HEK293 (cell line): ENCODE results near the gene KRTDAP.

Experiments used
- CTCF ChIA-PET: fragments of 350-600 bp; formaldehyde crosslinking; extraction: SDS; loops from one replicate; lab custom pipeline; 2021; ENCODE audit warnings: antibody characterized with exemption; lab: Yijun Ruan, JAX
- POLR2A ChIA-PET: fragments of 300-600 bp; formaldehyde crosslinking; extraction: SDS; loops from one replicate; lab custom pipeline; 2020; ENCODE audit warnings: antibody characterized with exemption, inconsistent platforms; lab: Yijun Ruan, JAX
- H3K27ac ChIP-seq: fragments of 200-500 bp; sonication (Bioruptor generic); 2 replicates; pipeline ENCODE4 v1.5.1; 2014; ENCODE audit warnings: low read depth, low read length, control low read depth, inconsistent platforms; ENCODE audit errors: extremely low read depth
- H3K36me3 ChIP-seq, 2 experiments: fragments of 200-500 bp in 1 of 2; sonication (Bioruptor generic) in 1 of 2; 1 replicate in 1 of 2; 2 replicates in 1 of 2; pipeline ENCODE4 v1.5.1; 2014 to 2017; ENCODE audit warnings: inconsistent platforms in 2 of 2, low read length in 2 of 2; ENCODE audit not compliant: control insufficient read depth in 2 of 2, insufficient read depth in 1 of 2
- H3K4me1 ChIP-seq: fragments of 200-500 bp; sonication (Bioruptor generic); 2 replicates; pipeline ENCODE4 v1.5.1; 2014; ENCODE audit warnings: mild to moderate bottlenecking, low read length, inconsistent platforms; ENCODE audit not compliant: control insufficient read depth, insufficient read depth
- H3K4me3 ChIP-seq: 2 replicates; pipeline ENCODE4 v1.5.1; 2011; ENCODE audit warnings: low read depth, mild to moderate bottlenecking, control low read depth, low read length, moderate library complexity
- H3K9me3 ChIP-seq: fragments of 200-500 bp; sonication (Bioruptor generic); 2 replicates; pipeline ENCODE4 v1.5.1; 2014; ENCODE audit warnings: low read depth, low read length, inconsistent platforms; ENCODE audit not compliant: control insufficient read depth, insufficient read depth
- GLIS1 ChIP-seq: fragments of 450-650 bp; formaldehyde crosslinking; IDR thresholded peaks from 2 replicates; pipeline ENCODE4 v1.5.1; 2016; ENCODE audit warnings: missing biosample characterization, missing genetic modification characterization
- HOXC10 ChIP-seq: sonication (generic); formaldehyde crosslinking; IDR thresholded peaks from 2 replicates; pipeline ENCODE4 v1.8.1; 2023; ENCODE audit warnings: mild to moderate bottlenecking, missing genetic modification reagents
- REPIN1 ChIP-seq: fragments of 450-650 bp; formaldehyde crosslinking; IDR thresholded peaks from 2 replicates; pipeline ENCODE4 v1.5.1; 2017; ENCODE audit warnings: missing biosample characterization, missing genetic modification characterization, low read depth
- SCRT1 ChIP-seq: fragments of 450-650 bp; formaldehyde crosslinking; IDR thresholded peaks from 2 replicates; pipeline ENCODE4 v1.5.1; 2016; ENCODE audit warnings: missing biosample characterization, missing genetic modification characterization, borderline replicate concordance
- SETDB1 ChIP-seq: IDR thresholded peaks from one replicate; pipeline ENCODE4 v1.6.1; 2017; ENCODE audit warnings: mild to moderate bottlenecking, low read length, moderate library complexity, mixed read lengths; ENCODE audit not compliant: insufficient read length
- SP2 ChIP-seq: fragments of 450-650 bp; formaldehyde crosslinking; IDR thresholded peaks from 2 replicates; pipeline ENCODE4 v1.5.1; 2016; ENCODE audit warnings: missing biosample characterization, missing genetic modification characterization
- ZBTB17 ChIP-seq: fragments of 450-650 bp; formaldehyde crosslinking; IDR thresholded peaks from 2 replicates; pipeline ENCODE4 v1.5.1; 2016; ENCODE audit warnings: missing biosample characterization, missing genetic modification characterization
- ZBTB20 ChIP-seq: fragments of 450-650 bp; formaldehyde crosslinking; IDR thresholded peaks from 2 replicates; pipeline ENCODE4 v1.5.1; 2016; ENCODE audit warnings: missing biosample characterization, missing genetic modification characterization
- ZBTB21 ChIP-seq: fragments of 450-650 bp; formaldehyde crosslinking; IDR thresholded peaks from 2 replicates; pipeline ENCODE4 v1.5.1; 2017; ENCODE audit warnings: missing biosample characterization, missing genetic modification characterization
- ZNF223 ChIP-seq: fragments of 450-650 bp; formaldehyde crosslinking; IDR thresholded peaks from 2 replicates; pipeline ENCODE4 v1.5.1; 2016; ENCODE audit warnings: missing biosample characterization, missing genetic modification characterization
- ZNF274 ChIP-seq, 2 experiments: fragments of 200-500 bp in 1 of 2; fragments of 450-650 bp in 1 of 2; sonication (Bioruptor generic) in 1 of 2; formaldehyde crosslinking in 1 of 2; IDR thresholded peaks; 2 replicates each; pipeline versions ENCODE4 v1.5.1 to v1.6.1; 2014 to 2016; ENCODE audit warnings: borderline replicate concordance in 1 of 2, inconsistent platforms in 1 of 2, low read length in 1 of 2, missing biosample characterization in 1 of 2, missing genetic modification characterization in 1 of 2
- ZNF335 ChIP-seq: fragments of 450-650 bp; formaldehyde crosslinking; conservative IDR thresholded peaks from 2 replicates; pipeline ENCODE4 v1.5.1; 2016; ENCODE audit warnings: missing biosample characterization, missing genetic modification characterization
- ZNF394 ChIP-seq: fragments of 450-650 bp; formaldehyde crosslinking; IDR thresholded peaks from 2 replicates; pipeline ENCODE4 v1.5.1; 2016; ENCODE audit warnings: missing biosample characterization, missing genetic modification characterization, mild to moderate bottlenecking, moderate library complexity, borderline replicate concordance
- ZNF600 ChIP-seq: fragments of 450-650 bp; formaldehyde crosslinking; IDR thresholded peaks from 2 replicates; pipeline ENCODE4 v1.5.1; 2016; ENCODE audit warnings: missing biosample characterization, missing genetic modification characterization
- ZNF654 ChIP-seq: fragments of 450-650 bp; formaldehyde crosslinking; IDR thresholded peaks from 2 replicates; pipeline ENCODE4 v1.5.1; 2016; ENCODE audit warnings: low read depth, missing biosample characterization, missing genetic modification characterization
- ZNF843 ChIP-seq: fragments of 450-650 bp; formaldehyde crosslinking; IDR thresholded peaks from 2 replicates; pipeline ENCODE4 v1.5.1; 2016; ENCODE audit warnings: missing biosample characterization, missing genetic modification characterization
- ZSCAN23 ChIP-seq: fragments of 450-650 bp; formaldehyde crosslinking; IDR thresholded peaks from 2 replicates; pipeline ENCODE4 v1.5.1; 2016; ENCODE audit warnings: missing biosample characterization, missing genetic modification characterization
- TF ChIP-seq, protein P1 (sequence below): fragments of 450-650 bp; formaldehyde crosslinking; IDR thresholded peaks from 2 replicates; pipeline ENCODE4 v1.5.1; 2016; ENCODE audit warnings: missing biosample characterization, missing genetic modification characterization
- TF ChIP-seq, protein P2 (sequence below): fragments of 450-650 bp; formaldehyde crosslinking; IDR thresholded peaks from 2 replicates; pipeline ENCODE4 v1.5.1; 2016; ENCODE audit warnings: missing biosample characterization, missing genetic modification characterization
- TF ChIP-seq, protein P3 (sequence below): fragments of 450-650 bp; formaldehyde crosslinking; IDR thresholded peaks from 2 replicates; pipeline ENCODE4 v1.5.1; 2017; ENCODE audit warnings: missing biosample characterization, missing genetic modification characterization
- TF ChIP-seq, protein P4 (sequence below): fragments of 450-650 bp; IDR thresholded peaks from 2 replicates; pipeline ENCODE4 v1.5.1; 2018; ENCODE audit warnings: missing biosample characterization, mild to moderate bottlenecking, missing genetic modification characterization
- TF ChIP-seq, protein P5 (sequence below): fragments of 450-650 bp; formaldehyde crosslinking; IDR thresholded peaks from 2 replicates; pipeline ENCODE4; 2016; ENCODE audit warnings: missing biosample characterization, missing genetic modification characterization
- TF ChIP-seq, protein P6 (sequence below): fragments of 450-650 bp; formaldehyde crosslinking; IDR thresholded peaks from 2 replicates; pipeline ENCODE4 v1.5.1; 2016; ENCODE audit warnings: missing biosample characterization, missing genetic modification characterization
- TF ChIP-seq, protein P7 (sequence below): fragments of 450-650 bp; formaldehyde crosslinking; IDR thresholded peaks from 2 replicates; pipeline ENCODE4 v1.5.1; 2017; ENCODE audit warnings: missing biosample characterization, missing genetic modification characterization

The KRTDAP gene

DNA sequence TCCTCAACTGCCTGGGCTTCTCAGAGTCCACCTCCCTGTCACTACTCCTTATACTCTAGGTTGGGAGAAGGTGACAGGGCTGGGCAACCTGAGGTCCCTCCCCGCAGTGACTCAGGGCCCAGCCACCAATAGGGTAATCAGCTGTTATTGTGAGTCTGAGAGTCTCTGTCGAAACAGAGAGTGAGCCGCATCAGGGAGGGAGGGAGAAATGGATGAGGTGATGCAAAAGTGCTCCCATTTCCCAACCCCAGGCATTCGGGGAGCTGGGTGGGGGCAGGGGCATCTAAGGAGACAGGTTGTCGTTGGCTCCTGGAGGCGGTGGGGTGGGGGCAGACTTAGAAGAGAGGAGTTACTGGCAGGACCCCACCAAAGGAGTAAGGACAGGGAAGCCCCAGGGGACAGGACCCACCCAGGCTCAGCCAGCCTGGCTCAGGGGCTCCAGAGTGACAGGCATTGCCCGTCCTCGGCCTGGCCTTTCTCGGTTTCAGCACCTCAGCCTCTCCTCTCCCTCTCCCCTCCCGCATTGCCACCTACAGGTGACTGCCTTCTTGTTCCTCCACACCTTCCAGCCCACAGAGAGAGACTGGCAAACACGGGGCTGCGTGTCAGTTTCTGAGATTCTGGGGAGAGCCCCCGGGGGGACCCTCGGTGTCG lies 23.5 kb upstream of the KRTDAP start, which contains the start of gene DMKN:
DMKN (minus strand) TSS at position 22 of the 654 bp plus-strand sequence. CDS start 174 bp downstream, outside the sequence.
- ChIA-PET CTCF (interaction anchor here (1.1 to 2.4 kb wide), 4 partner anchors 19 to 874 kb away, joined by 3 to 10 read pairs (median 4); no protein-coding TSS in a partner anchor), POLR2A (no interaction called here)
- H3K27ac ChIP-seq = peak within 1 kb of the TSS; percentile 9; the same call in 1 of the 2 replicates
- peaks cover 10% of the 10 kb centered on the region for H3K4me1 ChIP-seq
- H3K9me3 ChIP-seq = no peaks in the 10 kb centered on the region
- H3K4me3 ChIP-seq = no peak within 1 kb of the TSS
- H3K36me3 ChIP-seq = peaks cover 0 to 2% of the 10 kb centered on the region in 2 experiments; a peak in 1 of 3 replicates
- no peak; the same call in 1 of the 2 replicates for TF ChIP-seq ZNF600 (tag by site-specific recombination)
- TF ChIP-seq REPIN1 (tag by site-specific recombination) = no peak
- 0 out of 2 replicates have a peak, but pooled peaks have one; percentile 1 for TF ChIP-seq ZBTB20 (tag by site-specific recombination)
- TF ChIP-seq, protein P1, sequence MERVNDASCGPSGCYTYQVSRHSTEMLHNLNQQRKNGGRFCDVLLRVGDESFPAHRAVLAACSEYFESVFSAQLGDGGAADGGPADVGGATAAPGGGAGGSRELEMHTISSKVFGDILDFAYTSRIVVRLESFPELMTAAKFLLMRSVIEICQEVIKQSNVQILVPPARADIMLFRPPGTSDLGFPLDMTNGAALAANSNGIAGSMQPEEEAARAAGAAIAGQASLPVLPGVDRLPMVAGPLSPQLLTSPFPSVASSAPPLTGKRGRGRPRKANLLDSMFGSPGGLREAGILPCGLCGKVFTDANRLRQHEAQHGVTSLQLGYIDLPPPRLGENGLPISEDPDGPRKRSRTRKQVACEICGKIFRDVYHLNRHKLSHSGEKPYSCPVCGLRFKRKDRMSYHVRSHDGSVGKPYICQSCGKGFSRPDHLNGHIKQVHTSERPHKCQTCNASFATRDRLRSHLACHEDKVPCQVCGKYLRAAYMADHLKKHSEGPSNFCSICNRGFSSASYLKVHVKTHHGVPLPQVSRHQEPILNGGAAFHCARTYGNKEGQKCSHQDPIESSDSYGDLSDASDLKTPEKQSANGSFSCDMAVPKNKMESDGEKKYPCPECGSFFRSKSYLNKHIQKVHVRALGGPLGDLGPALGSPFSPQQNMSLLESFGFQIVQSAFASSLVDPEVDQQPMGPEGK (tag by site-specific recombination) = no peak
- no peak for TF ChIP-seq ZNF223 (tag by site-specific recombination)
- TF ChIP-seq GLIS1 (tag by site-specific recombination) = no peak
- TF ChIP-seq ZNF394 (tag by site-specific recombination) = no peak
- TF ChIP-seq ZNF335 (tag by site-specific recombination) = no peak
- no peak for TF ChIP-seq ZNF274 (IDR thresholded peaks at IDR 0.05; ENCODE audit: low read length)
- TF ChIP-seq ZNF274 (tag by site-specific recombination; IDR thresholded peaks at IDR 0.05; ENCODE audit: borderline replicate concordance) = no peak
- TF ChIP-seq ZBTB21 = no peak
- TF ChIP-seq, protein P2, sequence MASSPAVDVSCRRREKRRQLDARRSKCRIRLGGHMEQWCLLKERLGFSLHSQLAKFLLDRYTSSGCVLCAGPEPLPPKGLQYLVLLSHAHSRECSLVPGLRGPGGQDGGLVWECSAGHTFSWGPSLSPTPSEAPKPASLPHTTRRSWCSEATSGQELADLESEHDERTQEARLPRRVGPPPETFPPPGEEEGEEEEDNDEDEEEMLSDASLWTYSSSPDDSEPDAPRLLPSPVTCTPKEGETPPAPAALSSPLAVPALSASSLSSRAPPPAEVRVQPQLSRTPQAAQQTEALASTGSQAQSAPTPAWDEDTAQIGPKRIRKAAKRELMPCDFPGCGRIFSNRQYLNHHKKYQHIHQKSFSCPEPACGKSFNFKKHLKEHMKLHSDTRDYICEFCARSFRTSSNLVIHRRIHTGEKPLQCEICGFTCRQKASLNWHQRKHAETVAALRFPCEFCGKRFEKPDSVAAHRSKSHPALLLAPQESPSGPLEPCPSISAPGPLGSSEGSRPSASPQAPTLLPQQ = no peak
- no peak for TF ChIP-seq ZSCAN23 (tag by site-specific recombination)
- TF ChIP-seq, protein P3, sequence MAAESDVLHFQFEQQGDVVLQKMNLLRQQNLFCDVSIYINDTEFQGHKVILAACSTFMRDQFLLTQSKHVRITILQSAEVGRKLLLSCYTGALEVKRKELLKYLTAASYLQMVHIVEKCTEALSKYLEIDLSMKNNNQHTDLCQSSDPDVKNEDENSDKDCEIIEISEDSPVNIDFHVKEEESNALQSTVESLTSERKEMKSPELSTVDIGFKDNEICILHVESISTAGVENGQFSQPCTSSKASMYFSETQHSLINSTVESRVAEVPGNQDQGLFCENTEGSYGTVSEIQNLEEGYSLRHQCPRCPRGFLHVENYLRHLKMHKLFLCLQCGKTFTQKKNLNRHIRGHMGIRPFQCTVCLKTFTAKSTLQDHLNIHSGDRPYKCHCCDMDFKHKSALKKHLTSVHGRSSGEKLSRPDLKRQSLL = no peak
- peak; percentile 70 for TF ChIP-seq ZBTB17
- no peak for TF ChIP-seq ZNF843 (tag by site-specific recombination)
- TF ChIP-seq SETDB1 = no peak
- TF ChIP-seq, protein P4, sequence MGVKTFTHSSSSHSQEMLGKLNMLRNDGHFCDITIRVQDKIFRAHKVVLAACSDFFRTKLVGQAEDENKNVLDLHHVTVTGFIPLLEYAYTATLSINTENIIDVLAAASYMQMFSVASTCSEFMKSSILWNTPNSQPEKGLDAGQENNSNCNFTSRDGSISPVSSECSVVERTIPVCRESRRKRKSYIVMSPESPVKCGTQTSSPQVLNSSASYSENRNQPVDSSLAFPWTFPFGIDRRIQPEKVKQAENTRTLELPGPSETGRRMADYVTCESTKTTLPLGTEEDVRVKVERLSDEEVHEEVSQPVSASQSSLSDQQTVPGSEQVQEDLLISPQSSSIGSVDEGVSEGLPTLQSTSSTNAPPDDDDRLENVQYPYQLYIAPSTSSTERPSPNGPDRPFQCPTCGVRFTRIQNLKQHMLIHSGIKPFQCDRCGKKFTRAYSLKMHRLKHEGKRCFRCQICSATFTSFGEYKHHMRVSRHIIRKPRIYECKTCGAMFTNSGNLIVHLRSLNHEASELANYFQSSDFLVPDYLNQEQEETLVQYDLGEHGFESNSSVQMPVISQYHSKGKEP (tag by site-specific recombination) = no peak
- TF ChIP-seq SP2 (tag by site-specific recombination) = peak; percentile 46
- TF ChIP-seq HOXC10 (CRISPR knock-in tag) = no peak
- TF ChIP-seq, protein P5, sequence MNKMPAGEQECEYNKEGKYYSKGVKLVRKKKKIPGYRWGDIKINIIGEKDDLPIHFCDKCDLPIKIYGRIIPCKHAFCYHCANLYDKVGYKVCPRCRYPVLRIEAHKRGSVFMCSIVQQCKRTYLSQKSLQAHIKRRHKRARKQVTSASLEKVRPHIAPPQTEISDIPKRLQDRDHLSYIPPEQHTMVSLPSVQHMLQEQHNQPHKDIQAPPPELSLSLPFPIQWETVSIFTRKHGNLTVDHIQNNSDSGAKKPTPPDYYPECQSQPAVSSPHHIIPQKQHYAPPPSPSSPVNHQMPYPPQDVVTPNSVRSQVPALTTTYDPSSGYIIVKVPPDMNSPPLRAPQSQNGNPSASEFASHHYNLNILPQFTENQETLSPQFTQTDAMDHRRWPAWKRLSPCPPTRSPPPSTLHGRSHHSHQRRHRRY (tag by site-specific recombination) = no peak
- TF ChIP-seq, protein P6, sequence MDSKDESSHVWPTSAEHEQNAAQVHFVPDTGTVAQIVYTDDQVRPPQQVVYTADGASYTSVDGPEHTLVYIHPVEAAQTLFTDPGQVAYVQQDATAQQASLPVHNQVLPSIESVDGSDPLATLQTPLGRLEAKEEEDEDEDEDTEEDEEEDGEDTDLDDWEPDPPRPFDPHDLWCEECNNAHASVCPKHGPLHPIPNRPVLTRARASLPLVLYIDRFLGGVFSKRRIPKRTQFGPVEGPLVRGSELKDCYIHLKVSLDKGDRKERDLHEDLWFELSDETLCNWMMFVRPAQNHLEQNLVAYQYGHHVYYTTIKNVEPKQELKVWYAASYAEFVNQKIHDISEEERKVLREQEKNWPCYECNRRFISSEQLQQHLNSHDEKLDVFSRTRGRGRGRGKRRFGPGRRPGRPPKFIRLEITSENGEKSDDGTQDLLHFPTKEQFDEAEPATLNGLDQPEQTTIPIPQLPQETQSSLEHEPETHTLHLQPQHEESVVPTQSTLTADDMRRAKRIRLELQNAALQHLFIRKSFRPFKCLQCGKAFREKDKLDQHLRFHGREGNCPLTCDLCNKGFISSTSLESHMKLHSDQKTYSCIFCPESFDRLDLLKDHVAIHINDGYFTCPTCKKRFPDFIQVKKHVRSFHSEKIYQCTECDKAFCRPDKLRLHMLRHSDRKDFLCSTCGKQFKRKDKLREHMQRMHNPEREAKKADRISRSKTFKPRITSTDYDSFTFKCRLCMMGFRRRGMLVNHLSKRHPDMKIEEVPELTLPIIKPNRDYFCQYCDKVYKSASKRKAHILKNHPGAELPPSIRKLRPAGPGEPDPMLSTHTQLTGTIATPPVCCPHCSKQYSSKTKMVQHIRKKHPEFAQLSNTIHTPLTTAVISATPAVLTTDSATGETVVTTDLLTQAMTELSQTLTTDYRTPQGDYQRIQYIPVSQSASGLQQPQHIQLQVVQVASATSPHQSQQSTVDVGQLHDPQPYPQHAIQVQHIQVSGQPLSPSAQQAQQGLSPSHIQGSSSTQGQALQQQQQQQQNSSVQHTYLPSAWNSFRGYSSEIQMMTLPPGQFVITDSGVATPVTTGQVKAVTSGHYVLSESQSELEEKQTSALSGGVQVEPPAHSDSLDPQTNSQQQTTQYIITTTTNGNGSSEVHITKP (tag by site-specific recombination) = no peak
- no peak for TF ChIP-seq SCRT1 (tag by site-specific recombination)
- TF ChIP-seq ZNF654 (tag by site-specific recombination) = no peak
- TF ChIP-seq, protein P7, sequence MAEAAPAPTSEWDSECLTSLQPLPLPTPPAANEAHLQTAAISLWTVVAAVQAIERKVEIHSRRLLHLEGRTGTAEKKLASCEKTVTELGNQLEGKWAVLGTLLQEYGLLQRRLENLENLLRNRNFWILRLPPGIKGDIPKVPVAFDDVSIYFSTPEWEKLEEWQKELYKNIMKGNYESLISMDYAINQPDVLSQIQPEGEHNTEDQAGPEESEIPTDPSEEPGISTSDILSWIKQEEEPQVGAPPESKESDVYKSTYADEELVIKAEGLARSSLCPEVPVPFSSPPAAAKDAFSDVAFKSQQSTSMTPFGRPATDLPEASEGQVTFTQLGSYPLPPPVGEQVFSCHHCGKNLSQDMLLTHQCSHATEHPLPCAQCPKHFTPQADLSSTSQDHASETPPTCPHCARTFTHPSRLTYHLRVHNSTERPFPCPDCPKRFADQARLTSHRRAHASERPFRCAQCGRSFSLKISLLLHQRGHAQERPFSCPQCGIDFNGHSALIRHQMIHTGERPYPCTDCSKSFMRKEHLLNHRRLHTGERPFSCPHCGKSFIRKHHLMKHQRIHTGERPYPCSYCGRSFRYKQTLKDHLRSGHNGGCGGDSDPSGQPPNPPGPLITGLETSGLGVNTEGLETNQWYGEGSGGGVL = no peak
